HUDEP-2 (cell line): ENCODE measurements around the gene TUBB2B.
A peak's percentile ranks its signal among the peaks of the same experiment; 100 is the strongest.
"Not testable (repeated sequence)": the region's sequence is repeated elsewhere in the genome, so short reads cannot be mapped to it uniquely, and the experiment has no call there.

Source experiments
- DNase-seq, 76 experiments: peaks; one replicate each; lab custom pipeline; 2025; ENCODE audit not compliant: unreplicated experiment in 76 of 76; lab: John Stamatoyannopoulos, UW

TUBB2B gene

DNA sequence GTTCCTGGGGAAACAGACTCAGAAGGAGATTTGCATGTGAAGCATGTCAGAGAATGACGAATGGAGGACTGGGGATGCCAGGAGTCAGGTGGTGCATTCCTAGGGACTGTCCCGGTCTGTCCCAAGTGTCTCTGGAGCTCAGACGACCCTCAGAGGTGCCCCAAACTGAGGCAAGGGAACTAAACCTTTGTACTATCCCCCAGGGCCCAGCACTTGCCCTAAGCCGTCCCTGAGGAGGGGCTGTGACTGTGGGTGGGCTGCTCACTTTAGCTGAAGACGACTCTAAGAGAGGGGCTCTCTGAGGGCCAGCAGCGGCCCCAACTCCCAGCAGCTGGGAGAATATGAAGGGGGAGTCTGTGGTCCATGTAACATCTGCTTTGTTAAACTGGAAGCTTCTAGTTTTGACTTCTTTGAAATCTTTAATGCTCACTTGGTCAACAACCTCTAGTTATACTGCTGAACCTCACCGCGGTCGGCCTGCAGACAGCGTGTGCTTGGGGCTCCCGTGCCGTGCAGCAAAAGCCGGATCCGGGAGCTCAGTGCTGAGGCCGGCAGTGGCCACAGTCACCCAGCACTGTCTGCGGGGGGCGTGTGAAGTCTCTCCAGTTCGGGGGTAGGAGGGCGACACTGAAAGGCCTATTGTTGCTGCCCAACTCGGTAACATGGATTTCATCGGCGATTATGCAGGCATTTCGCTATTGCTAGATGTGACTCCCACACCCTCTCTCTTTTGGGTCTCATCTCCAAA is 34.2 kb downstream of the TUBB2B start:
- no peak for DNase-seq

- DNase-seq = no peak
Observed at GRCh38 chr6:3190779-3191178, 36.7 kb downstream of the TUBB2B start.

DNA sequence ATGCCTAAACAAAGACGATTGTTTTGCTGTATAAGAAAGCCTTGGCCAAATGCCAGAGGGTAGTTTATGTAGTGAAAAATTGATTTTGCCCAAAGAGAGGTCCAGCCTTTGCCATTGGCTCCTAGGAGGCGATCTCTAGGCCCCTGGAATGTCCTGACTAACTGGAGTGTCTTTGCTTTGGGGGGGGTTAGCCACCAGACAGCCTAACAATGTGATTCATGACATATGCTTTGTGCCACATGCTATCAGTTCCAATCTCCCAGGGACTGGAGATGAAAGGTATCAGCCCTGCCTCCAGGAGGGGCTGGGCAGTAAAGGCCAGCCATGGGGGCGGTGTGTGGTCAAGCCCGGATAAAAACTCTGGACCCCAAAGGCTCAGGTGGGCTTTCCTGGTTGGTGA is 37.4 kb downstream of the TUBB2B start:
- DNase-seq = peak in 1 of 76 experiments; percentile 11

DNA sequence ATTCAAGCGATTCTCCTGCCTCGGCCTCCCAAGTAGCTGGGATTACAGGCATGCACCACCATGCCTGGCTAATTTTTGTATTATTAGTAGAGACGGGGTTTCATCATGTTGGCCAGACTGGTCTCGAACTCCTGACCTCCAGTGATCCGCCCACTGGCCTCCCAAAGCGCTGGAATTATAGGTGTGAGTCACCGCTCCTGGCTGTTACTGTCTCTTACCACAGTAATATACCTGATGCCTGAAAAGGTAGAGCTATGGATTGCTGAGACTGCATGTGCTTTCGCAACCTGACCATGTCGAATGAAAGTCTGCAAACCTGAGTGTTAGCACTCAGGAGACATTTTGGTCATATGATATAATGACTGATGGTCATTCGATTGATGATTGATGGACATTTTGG is 38.3 kb downstream of the TUBB2B start:
- not testable (repeated sequence) for DNase-seq

DNA sequence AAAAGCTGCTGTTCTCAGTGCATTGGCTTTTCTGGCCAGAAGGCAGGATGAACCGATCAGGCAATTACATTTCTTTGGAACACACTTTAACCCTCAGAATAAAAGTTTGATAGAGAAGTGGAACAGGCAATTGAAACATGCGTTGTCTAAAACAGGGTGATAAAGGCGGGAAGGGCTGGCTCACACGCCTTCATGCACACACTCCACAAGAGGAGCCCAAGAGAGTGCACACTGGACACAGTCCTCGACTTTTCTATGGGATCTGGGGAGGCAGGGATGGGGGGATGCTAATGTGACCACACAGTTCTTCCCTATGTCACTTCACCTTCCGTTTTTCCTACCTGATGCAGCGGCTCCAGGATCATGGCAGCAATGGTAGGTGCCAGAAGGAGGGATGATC is 39.2 kb downstream of the TUBB2B start:
- no peak for DNase-seq

DNA sequence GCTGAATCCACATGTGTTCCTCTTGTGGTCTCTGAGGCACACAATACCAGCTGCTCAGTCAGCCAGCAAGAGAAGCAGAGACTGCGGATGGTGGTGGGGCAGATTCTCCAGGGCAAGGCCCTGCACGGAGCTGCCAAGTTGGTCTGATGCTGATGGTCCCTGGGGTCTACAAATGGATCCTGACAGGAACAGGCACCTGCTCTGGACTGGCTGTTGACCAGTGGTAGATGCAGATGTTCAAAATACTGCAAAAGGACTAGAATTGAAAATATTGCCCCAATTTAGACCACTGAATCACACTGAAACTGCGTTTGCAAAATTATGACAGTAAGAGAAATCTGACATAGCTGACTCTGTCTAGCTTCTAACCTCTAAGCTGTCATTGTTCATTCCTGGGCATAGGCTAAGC is 40.5 kb downstream of the TUBB2B start:
- DNase-seq = no peak

DNA sequence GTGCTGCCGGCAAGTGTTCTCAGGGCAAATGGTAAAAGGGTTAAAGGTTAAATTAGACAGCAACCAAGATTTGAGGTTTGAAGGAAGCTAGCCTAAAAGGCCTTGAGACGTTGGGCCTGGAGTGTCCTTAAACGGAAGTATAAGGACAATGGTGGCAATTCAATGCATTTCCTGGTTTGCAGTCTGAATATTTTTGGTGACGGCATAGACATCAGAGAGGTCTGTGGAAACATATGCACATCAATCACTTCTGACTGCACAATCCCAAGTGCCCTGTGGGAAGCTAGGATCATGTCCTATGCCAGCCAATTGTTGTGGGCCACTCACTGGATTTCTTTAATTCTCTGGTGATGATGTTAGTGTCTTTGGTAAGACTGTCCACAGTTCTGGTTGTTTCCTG is 44.4 kb downstream of the TUBB2B start:
- no peak for DNase-seq

GRCh38 chr6:3181105-3181504 is 46.3 kb downstream of the TUBB2B start:
- no peak for DNase-seq

- DNase-seq = not testable (repeated sequence)
Observed at GRCh38 chr6:3179945-3180344, 47.5 kb downstream of the TUBB2B start.

GRCh38 chr6:3178666-3179065 is 48.8 kb downstream of the TUBB2B start:
- DNase-seq = not testable (repeated sequence)

- DNase-seq = peak in 11 of 76 experiments; percentile 12 to 50 (median 19)
Observed at GRCh38 chr6:3176562-3177355, 50.7 kb downstream of the TUBB2B start.

- DNase-seq = no peak
Observed at GRCh38 chr6:3175715-3176402, 51.6 kb downstream of the TUBB2B start.
